NT2/D1 (cell line): Measurements from ENCODE around the gene RPS6KA5.

Experiments
- SUZ12 ChIP-seq: IDR thresholded peaks from 2 replicates; pipeline ENCODE4 v1.6.1; 2011; ENCODE audit not compliant: insufficient read length, insufficient read depth; ENCODE audit errors: extremely low read depth
- YY1 ChIP-seq: IDR thresholded peaks from 2 replicates; pipeline ENCODE4 v1.6.1; 2011; ENCODE audit not compliant: insufficient read length, insufficient read depth
- ZNF274 ChIP-seq: IDR thresholded peaks from 2 replicates; pipeline ENCODE4 v1.6.1; 2011; ENCODE audit warnings: mild to moderate bottlenecking, low read depth, low read length

- TF ChIP-seq SUZ12, result no peak
- no peak for TF ChIP-seq ZNF274
- no peak for TF ChIP-seq YY1
Measured at GRCh38 chr14:90815822-90816662, 244.4 kb downstream of the RPS6KA5 start, which contains the start of gene TTC7B.
